Renal pelvis (tissue), 4 donors: ENCODE data around the gene GLP1R. TPM values are rescaled to one million over a fixed set of nuclear protein-coding genes. Genes with fewer than 3 reads are reported as not detected.
"Not testable (repeated sequence)": the region's sequence is repeated elsewhere in the genome, so short reads cannot be mapped to it uniquely, and the experiment has no call there.

Experiments
- DNase-seq: peaks from one replicate; pipeline ENCODE4 v3.0.0-alpha.2; 2013
- polyA plus RNA-seq, 3 donors: library from polyadenylated mRNA; unstranded; fragments of 120-200 nt; gene quantifications; one replicate each; pipeline ENCODE4 v1.2.1, GENCODE V29; 2013; ENCODE audit not compliant: insufficient read length in 3 of 3

GLP1R gene
- polyA plus RNA-seq, 3 donors = 0.93 to 1.1 (median 0.94) TPM

DNA sequence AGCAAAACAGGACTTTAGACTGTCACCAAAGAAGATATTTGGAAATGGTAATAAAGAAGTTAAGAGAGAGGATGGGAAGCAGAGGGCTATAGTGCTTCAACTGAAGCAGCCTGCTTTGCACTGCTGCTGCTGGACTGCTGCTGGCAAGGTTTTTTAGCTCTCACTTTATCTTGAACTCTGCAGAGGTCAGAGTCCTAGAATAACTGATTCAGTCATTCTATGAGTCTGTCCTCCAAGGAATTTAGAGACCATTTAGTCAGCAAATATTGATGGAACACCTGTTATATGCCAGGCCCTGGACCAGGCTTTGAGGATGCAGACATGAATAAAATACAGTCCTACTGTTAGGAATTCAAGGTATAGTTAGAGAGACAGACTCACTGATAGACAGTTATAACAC is 75.5 kb downstream of the GLP1R start:
- DNase-seq = no peak

DNA sequence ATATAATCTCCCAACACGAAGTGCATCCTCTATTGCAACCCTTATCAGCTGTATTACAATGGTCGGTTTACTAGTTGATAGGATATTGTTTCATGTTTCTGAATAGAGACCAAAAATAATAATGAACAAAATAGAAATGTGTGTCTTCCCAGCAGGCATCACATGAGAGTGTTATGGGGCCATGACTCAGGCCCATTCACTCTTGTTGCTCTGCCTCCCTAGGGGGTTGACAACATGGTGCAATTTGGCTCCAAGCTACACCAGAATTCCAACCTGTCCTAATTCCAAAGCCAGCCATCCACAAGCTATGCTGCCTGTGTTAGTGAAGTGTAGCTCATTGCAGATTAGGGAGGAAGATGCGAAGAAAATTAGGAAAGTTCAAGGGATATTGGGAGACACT is 79.5 kb downstream of the GLP1R start:
- DNase-seq = no peak

DNA sequence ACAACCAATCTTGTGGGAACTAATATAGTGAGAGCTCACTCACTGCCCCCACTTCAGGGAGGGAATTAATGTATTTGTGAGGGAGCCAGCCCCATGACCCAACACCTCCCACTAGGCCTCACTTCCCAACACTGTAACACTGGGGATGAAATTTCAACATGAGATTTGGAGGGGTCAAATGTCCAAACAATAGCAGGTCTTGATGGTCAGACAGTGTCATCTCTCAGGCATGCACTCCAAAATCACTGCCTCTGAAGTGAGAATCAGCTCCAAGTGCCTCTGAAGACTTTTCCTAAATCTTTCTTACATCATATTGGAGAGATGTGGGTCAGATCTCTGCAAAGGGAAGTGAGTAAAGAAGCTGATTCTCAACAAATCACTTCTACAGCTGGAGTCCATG is 80.3 kb downstream of the GLP1R start:
- DNase-seq = no peak

DNA sequence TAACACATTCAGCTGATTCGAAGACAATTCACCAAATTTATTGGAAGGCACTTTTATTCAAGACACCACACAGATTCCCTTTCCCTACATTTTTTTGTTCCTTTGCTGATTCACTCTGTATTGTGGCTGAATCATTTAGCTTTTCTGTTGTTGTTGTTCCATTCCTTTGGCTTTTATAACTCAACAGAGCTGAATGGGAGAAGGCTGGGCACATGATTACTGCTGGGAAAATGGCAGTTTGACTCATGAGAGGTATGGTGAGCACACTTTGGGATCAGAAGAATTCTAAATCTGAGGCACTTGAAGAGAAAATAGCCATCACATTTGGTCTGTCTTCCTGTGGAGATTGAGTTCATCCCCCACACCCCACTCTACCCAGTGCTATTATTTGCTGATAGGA is 82.1 kb downstream of the GLP1R start:
- no peak for DNase-seq

DNA sequence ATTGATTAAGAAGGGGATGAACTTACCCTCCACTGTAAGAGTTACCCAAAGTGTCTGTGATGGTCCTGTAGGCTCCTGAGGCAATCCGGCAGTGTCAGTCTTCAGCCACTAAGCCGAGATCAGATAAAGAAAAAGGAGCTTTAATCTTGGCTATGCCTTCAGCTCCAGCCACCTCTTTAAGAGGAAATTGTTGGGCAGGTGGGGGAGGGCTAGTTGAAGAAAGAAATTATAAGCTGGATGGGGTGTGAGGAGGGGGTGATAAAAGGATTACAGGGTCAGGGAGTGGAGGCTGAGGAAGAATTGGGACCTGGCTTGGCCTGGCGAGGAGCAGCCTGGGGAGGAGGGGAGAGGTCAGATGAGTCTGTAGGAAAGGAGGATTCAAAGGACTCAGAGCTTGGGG is 86.2 kb downstream of the GLP1R start:
- not testable (repeated sequence) for DNase-seq

DNA sequence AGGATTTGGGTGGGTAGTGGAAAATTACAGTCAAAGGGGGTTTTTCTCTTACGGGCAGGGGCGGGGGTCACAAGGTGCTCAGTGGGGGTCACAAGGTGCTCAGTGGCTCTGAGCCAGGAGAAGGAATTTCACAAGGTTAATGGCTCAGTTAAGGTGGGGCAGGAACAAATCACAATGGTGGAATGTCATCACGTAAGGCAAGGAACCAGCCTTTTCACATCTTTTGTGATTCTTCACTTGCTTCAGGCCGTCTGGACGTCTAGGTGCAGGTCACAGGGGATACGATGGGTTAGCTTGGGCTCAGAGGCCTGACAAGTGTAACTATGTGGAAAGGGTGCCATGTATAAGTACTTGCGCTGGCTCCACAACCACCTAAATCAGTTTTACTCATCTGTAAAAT is 87.6 kb downstream of the GLP1R start:
- not testable (repeated sequence) for DNase-seq

DNA sequence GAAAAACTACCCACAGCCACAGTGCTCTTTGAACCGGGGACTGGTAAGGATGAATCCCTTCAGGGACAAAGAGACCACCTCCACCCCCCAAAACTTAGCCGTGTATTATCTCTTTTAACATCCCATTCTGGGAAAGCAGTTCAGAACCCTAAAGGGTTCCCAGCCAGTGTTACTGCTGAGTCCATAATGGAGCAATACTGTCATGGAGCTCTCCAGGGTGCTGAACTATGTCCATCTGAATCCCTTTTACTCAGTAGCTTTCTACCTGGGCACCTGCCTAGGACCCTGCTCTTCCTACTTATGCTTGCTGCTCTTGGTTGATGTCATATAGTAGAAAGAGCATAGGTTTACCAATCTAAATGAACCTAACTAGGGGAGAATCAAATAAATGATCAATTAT is 88.7 kb downstream of the GLP1R start:
- peak; percentile 75 for DNase-seq

Other genes starting within 250 kb of the GLP1R start
- gene SAYSD1, start 66.4 kb downstream of the GLP1R start, polyA plus RNA-seq = 10 to 100 TPM; 19.5 to 22.4 (median 19.8) TPM
- 10 to 100 TPM; 10.7 to 15.0 (median 14.1) TPM for gene KCNK5, start 180.7 kb downstream of the GLP1R start, polyA plus RNA-seq